Measurements from ENCODE around the gene TLX3.

Gene TLX3

GRCh38 chr5:171306781-171307591, 2.1 kb upstream of the TLX3 start:
- no peak for TF ChIP-seq CTCF (IDR thresholded peaks at IDR 0.05; ENCODE audit: low read depth, low read length, missing control alignments)
- Histone ChIP-seq H3K36me3 (replicated peaks) (no peaks in the 10 kb centered on the region), H3K27ac (no peak overlapping the region), H3K27me3 (replicated peaks) (peaks cover 67% of the 10 kb centered on the region), H3K4me3 (ENCODE audit: low read depth, low read length) (no peak overlapping the region)
- in situ Hi-C loops (cut with HindIII; ENCODE audit: low pct_ligation_motif_present, low sequenced_read_pairs) = no loop called here
- no peak for DNase-seq

GRCh38 chr5:171307789-171308452, 1.1 kb upstream of the TLX3 start:
- no peak overlapping the region for H3K4me3 ChIP-seq (ENCODE audit: low read depth, low read length)
- no peak overlapping the region for H3K27ac ChIP-seq
- H3K36me3 ChIP-seq (replicated peaks) = no peaks in the 10 kb centered on the region
- no peak for TF ChIP-seq CTCF (IDR thresholded peaks at IDR 0.05; ENCODE audit: low read depth, low read length, missing control alignments)
- H3K27me3 ChIP-seq (replicated peaks) = peaks cover 77% of the 10 kb centered on the region
- in situ Hi-C loops (cut with HindIII; ENCODE audit: low pct_ligation_motif_present, low sequenced_read_pairs) = no loop called here
- no peak for DNase-seq

GRCh38 chr5:171309276-171310211, 496 bp downstream of the TLX3 start:
- peaks cover 93% of the 10 kb centered on the region for H3K27me3 ChIP-seq (replicated peaks)
- H3K27ac ChIP-seq = no peak overlapping the region
- in situ Hi-C loops (cut with HindIII; ENCODE audit: low pct_ligation_motif_present, low sequenced_read_pairs) = no loop called here
- no peak for TF ChIP-seq CTCF (IDR thresholded peaks at IDR 0.05; ENCODE audit: low read depth, low read length, missing control alignments)
- no peak for DNase-seq
- H3K36me3 ChIP-seq (replicated peaks) = no peaks in the 10 kb centered on the region
- H3K4me3 ChIP-seq (ENCODE audit: low read depth, low read length) = no peak overlapping the region

- Histone ChIP-seq H3K27me3 (replicated peaks) (peaks cover 94% of the 10 kb centered on the region), H3K4me3 (ENCODE audit: low read depth, low read length) (no peak overlapping the region), H3K36me3 (replicated peaks) (no peaks in the 10 kb centered on the region), H3K27ac (no peak overlapping the region)
- in situ Hi-C loops (cut with HindIII; ENCODE audit: low pct_ligation_motif_present, low sequenced_read_pairs) = no loop called here
- no peak for DNase-seq
- TF ChIP-seq CTCF (IDR thresholded peaks at IDR 0.05; ENCODE audit: low read depth, low read length, missing control alignments) = peak; percentile 52
These were observed 1.3 kb downstream of the TLX3 start for GRCh38 chr5:171310212-171310818.

- DNase-seq = no peak
- peaks cover 97% of the 10 kb centered on the region for H3K27me3 ChIP-seq (replicated peaks)
- no peaks in the 10 kb centered on the region for H3K36me3 ChIP-seq (replicated peaks)
- no peak overlapping the region for H3K4me3 ChIP-seq (ENCODE audit: low read depth, low read length)
- in situ Hi-C loops (cut with HindIII; ENCODE audit: low pct_ligation_motif_present, low sequenced_read_pairs) = no loop called here
- TF ChIP-seq CTCF (IDR thresholded peaks at IDR 0.05; ENCODE audit: low read depth, low read length, missing control alignments) = no peak
- H3K27ac ChIP-seq = no peak overlapping the region
These were observed 1.8 kb downstream of the TLX3 start for GRCh38 chr5:171310819-171311321.
